Neural cell (in vitro differentiated cells): ENCODE results near the gene HOMER2.

Experiments used
- CTCF ChIP-seq: fragments of 450-650 bp; IDR thresholded peaks from 2 replicates; pipeline ENCODE4 v1.5.1; 2014; ENCODE audit warnings: antibody characterized with exemption, mild to moderate bottlenecking, moderate library complexity; ENCODE audit not compliant: poor library complexity, severe bottlenecking
- EZH2 ChIP-seq: fragments of 200-600, 300-800 bp; shearing (Covaris generic), sonication (generic); IDR thresholded peaks from 2 replicates; pipeline ENCODE4 v1.6.1; 2014; ENCODE audit warnings: antibody characterized with exemption, low read length, borderline replicate concordance, mild to moderate bottlenecking; ENCODE audit not compliant: insufficient read depth, poor library complexity, severe bottlenecking
- RAD21 ChIP-seq: fragments of 450-650 bp; conservative IDR thresholded peaks from 2 replicates; pipeline ENCODE4 v1.6.1; 2014; ENCODE audit warnings: antibody characterized with exemption, mild to moderate bottlenecking, moderate library complexity
- TAF1 ChIP-seq: IDR thresholded peaks from 2 replicates; pipeline ENCODE4 v1.6.1; 2012; ENCODE audit warnings: low read depth

GRCh38 chr15:82875411-82876003 lies 77.0 kb downstream of the HOMER2 start:
- TF ChIP-seq CTCF (no peak), EZH2 (no peak), RAD21 (no peak), TAF1 (no peak)
